H9 (cell line): Measurements from ENCODE around the gene FOSL2. TPM values are rescaled to one million over a fixed set of nuclear protein-coding genes. Genes with fewer than 3 reads are reported as not detected.

ENCODE experiments used
- DNase-seq: peaks from one replicate; pipeline ENCODE4 v3.0.0-alpha.2; 2017
- H2AFZ ChIP-seq: one replicate; pipeline ENCODE4 v1.6.1; 2013; ENCODE audit warnings: mild to moderate bottlenecking, low read length, control low read depth, moderate library complexity
- H2AK5ac ChIP-seq: 2 replicates; pipeline ENCODE4 v1.6.1; 2013; ENCODE audit warnings: low read length, control low read depth, mixed read lengths; ENCODE audit not compliant: insufficient read length
- H2BK120ac ChIP-seq: one replicate; pipeline ENCODE4 v1.6.1; 2013; ENCODE audit warnings: low read depth, mild to moderate bottlenecking, low read length, control low read depth, inconsistent platforms; ENCODE audit not compliant: poor library complexity, severe bottlenecking
- H2BK12ac ChIP-seq: 2 replicates; pipeline ENCODE4 v1.6.1; 2013; ENCODE audit warnings: low read length, control low read depth, mixed read lengths, low read depth; ENCODE audit not compliant: insufficient read length
- H2BK15ac ChIP-seq: 2 replicates; pipeline ENCODE4 v1.6.1; 2013; ENCODE audit warnings: low read depth, low read length, control low read depth
- H2BK20ac ChIP-seq: one replicate; pipeline ENCODE4 v1.6.1; 2013; ENCODE audit warnings: low read depth, mild to moderate bottlenecking, low read length, control low read depth, inconsistent platforms; ENCODE audit not compliant: poor library complexity, severe bottlenecking
- H2BK5ac ChIP-seq: 2 replicates; pipeline ENCODE4 v1.6.1; 2013; ENCODE audit warnings: low read length, control low read depth, mixed read lengths; ENCODE audit not compliant: insufficient read length
- H3K14ac ChIP-seq: 2 replicates; pipeline ENCODE4 v1.6.1; 2013; ENCODE audit warnings: low read length, control low read depth; ENCODE audit not compliant: insufficient read depth
- H3K18ac ChIP-seq: 2 replicates; pipeline ENCODE4 v1.6.1; 2013; ENCODE audit warnings: low read depth, mild to moderate bottlenecking, mixed read lengths, low read length, control low read depth; ENCODE audit not compliant: insufficient read length
- H3K23ac ChIP-seq: 2 replicates; pipeline ENCODE4 v1.6.1; 2013; ENCODE audit warnings: low read length, control low read depth, mixed read lengths, low read depth; ENCODE audit not compliant: insufficient read length
- H3K23me2 ChIP-seq: 2 replicates; pipeline ENCODE4 v1.6.1; 2013; ENCODE audit warnings: low read depth, mild to moderate bottlenecking, mixed read lengths, low read length, control low read depth; ENCODE audit not compliant: insufficient read length, poor library complexity, severe bottlenecking
- H3K27ac ChIP-seq: 2 replicates; pipeline ENCODE4 v1.5.1; 2013; ENCODE audit warnings: low read length, control low read depth, mixed read lengths, low read depth; ENCODE audit not compliant: insufficient read length
- H3K27me3 ChIP-seq: 2 replicates; pipeline ENCODE4 v1.6.1; 2013; ENCODE audit warnings: low read length, control low read depth, inconsistent platforms; ENCODE audit not compliant: insufficient read depth
- H3K4ac ChIP-seq: 2 replicates; pipeline ENCODE4 v1.6.1; 2013; ENCODE audit warnings: low read depth, mild to moderate bottlenecking, control low read depth, inconsistent platforms, low read length, moderate library complexity
- H3K4me1 ChIP-seq: 2 replicates; pipeline ENCODE4 v1.6.1; 2013; ENCODE audit warnings: low read length, control low read depth, inconsistent platforms; ENCODE audit not compliant: insufficient read depth
- H3K4me2 ChIP-seq: 2 replicates; pipeline ENCODE4 v1.6.1; 2013; ENCODE audit warnings: low read length, control low read depth, mixed read lengths; ENCODE audit not compliant: insufficient read length, insufficient read depth
- H3K56ac ChIP-seq: 2 replicates; pipeline ENCODE4 v1.6.1; 2013; ENCODE audit warnings: low read depth, mild to moderate bottlenecking, mixed read lengths, low read length, control low read depth; ENCODE audit not compliant: insufficient read length
- H3K79me1 ChIP-seq: 2 replicates; pipeline ENCODE4 v1.6.1; 2013; ENCODE audit warnings: low read depth, mild to moderate bottlenecking, moderate library complexity, low read length, control low read depth, inconsistent platforms; ENCODE audit not compliant: insufficient read depth, poor library complexity, severe bottlenecking
- H3K79me2 ChIP-seq: 2 replicates; pipeline ENCODE4 v1.6.1; 2013; ENCODE audit warnings: low read length, control low read depth, inconsistent platforms; ENCODE audit not compliant: insufficient read depth
- H3K9ac ChIP-seq: 2 replicates; pipeline ENCODE4 v1.6.1; 2013; ENCODE audit warnings: low read length, control low read depth, mixed read lengths; ENCODE audit not compliant: insufficient read length; ENCODE audit errors: extremely low read depth
- H3K9me3 ChIP-seq: one replicate; pipeline ENCODE4 v1.6.1; 2013; ENCODE audit warnings: low read depth, low read length, inconsistent platforms; ENCODE audit not compliant: control insufficient read depth
- H3T11ph ChIP-seq: one replicate; pipeline ENCODE4 v1.6.1; 2013; ENCODE audit warnings: mild to moderate bottlenecking, low read length, control low read depth, inconsistent platforms
- H4K20me1 ChIP-seq: one replicate; pipeline ENCODE4 v1.6.1; 2013; ENCODE audit not compliant: control insufficient read depth, insufficient read length, insufficient read depth
- H4K5ac ChIP-seq: 2 replicates; pipeline ENCODE4 v1.6.1; 2013; ENCODE audit warnings: low read depth, mild to moderate bottlenecking, mixed read lengths, low read length, control low read depth; ENCODE audit not compliant: insufficient read length
- H4K8ac ChIP-seq: replicated peaks from 2 replicates; pipeline ENCODE4 v1.6.1; 2013; ENCODE audit warnings: low read length, control low read depth, mixed read lengths, low read depth; ENCODE audit not compliant: insufficient read length
- H4K91ac ChIP-seq: 2 replicates; pipeline ENCODE4 v1.6.1; 2013; ENCODE audit warnings: low read depth, mild to moderate bottlenecking, moderate library complexity, mixed read lengths, low read length, control low read depth; ENCODE audit not compliant: insufficient read length
- H3K27ac Mint-ChIP-seq, 3 experiments: 2 replicates in 2 of 3; 3 replicates in 1 of 3; pipeline ENCODE4 v1.8.0; 2020 to 2021; ENCODE audit warnings: mixed read lengths in 3 of 3, mild to moderate bottlenecking in 1 of 3, moderate library complexity in 1 of 3
- H3K27me3 Mint-ChIP-seq: 2 replicates; pipeline ENCODE4 v1.8.0; 2021; ENCODE audit warnings: low read depth, mild to moderate bottlenecking, moderate library complexity, mixed read lengths
- H3K36me3 Mint-ChIP-seq, 3 experiments: 2 replicates in 2 of 3; 3 replicates in 1 of 3; pipeline ENCODE4 v1.8.0; 2020 to 2021; ENCODE audit warnings: low read depth in 3 of 3, mixed read lengths in 3 of 3; ENCODE audit not compliant: insufficient read depth in 1 of 3
- H3K4me1 Mint-ChIP-seq, 2 experiments: 2 replicates each; pipeline ENCODE4 v1.8.0; 2020; ENCODE audit warnings: mixed read lengths in 2 of 2
- H3K4me3 Mint-ChIP-seq, 2 experiments: 2 replicates in 1 of 2; 3 replicates in 1 of 2; pipeline ENCODE4 v1.8.0; 2020 to 2021; ENCODE audit warnings: mild to moderate bottlenecking in 2 of 2, mixed read lengths in 2 of 2, moderate library complexity in 1 of 2
- H3K9me3 Mint-ChIP-seq, 2 experiments: 2 replicates in 1 of 2; 3 replicates in 1 of 2; pipeline ENCODE4 v1.8.0; 2020; ENCODE audit warnings: mild to moderate bottlenecking in 2 of 2, mixed read lengths in 2 of 2, moderate library complexity in 1 of 2
- WGBS: extraction: QIAGEN DNeasy Blood & Tissue Kit; methylation state at CpG from one replicate; pipeline ENCODE4 v1.1.7; 2013; ENCODE audit warnings: missing lambda C conversion rate, low lambda C conversion rate, mixed read lengths; ENCODE audit not compliant: insufficient read length; ENCODE audit errors: extremely low coverage; 5-methylcytosine and 5-hydroxymethylcytosine counted together
- total RNA-seq: library from RNA; stranded (reverse); gene quantifications from 2 replicates; pipeline ENCODE4 v1.2.1, GENCODE V29; 2021
- TF ChIP-seq, protein P1 (sequence below): fragments of 200-600 bp; sonication (generic); conservative IDR thresholded peaks from 3 replicates; pipeline ENCODE4 v1.8.0; 2021; ENCODE audit warnings: antibody characterized with exemption, mild to moderate bottlenecking

The FOSL2 gene
- total RNA-seq, 1 experiment from 2014 or later: 7.4 TPM

DNA sequence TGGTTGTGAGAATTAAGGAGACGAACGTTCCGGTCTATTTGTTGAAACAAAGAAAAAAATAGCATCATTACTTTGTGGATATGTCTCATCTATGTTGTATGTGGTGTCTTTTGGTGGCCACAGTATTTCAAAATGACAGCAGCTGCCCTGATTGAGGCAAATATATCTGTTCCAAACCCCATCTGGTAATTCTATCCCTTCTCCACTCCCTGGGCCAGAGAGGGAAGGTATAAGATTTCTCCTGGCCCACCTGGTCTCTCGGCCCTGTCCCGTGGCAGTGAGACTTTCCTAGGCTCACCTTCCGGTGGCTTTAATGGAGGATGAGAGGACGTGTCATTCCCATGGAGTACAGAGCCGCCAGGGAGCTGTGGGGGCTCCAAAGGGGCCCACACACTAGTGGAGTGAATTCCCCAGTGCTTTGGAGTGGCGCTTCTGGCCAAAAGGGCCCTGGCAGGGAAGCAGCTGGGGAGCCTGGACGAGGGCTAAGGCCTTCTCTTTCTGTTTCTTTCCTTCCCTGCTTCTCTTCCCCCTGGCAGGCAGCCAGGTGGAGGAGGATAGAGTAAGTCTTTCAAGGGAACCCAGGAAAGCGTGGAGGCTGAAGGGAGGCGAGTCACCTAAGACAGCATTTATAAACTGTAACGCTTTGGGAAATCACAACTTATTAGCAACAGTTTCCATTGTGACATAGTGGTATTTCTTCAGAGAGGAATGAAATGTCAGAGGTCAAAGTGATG lies 5.6 kb downstream of the FOSL2 start:
- H3K27ac ChIP-seq: no peak overlapping the region
- Mint-ChIP-seq H3K36me3 (no peaks in the 10 kb centered on the region), H3K4me1 (peaks cover 17 to 20% of the 10 kb centered on the region in 2 experiments), H3K27me3 (peaks cover under 1% of the 10 kb centered on the region; the same call in 1 of the 2 replicates), H3K27ac (no peak overlapping the region), H3K9me3 (no peaks in the 10 kb centered on the region), H3K4me3 (no peak overlapping the region)
- H3K23ac ChIP-seq: no peak overlapping the region
- no peak overlapping the region for H4K91ac ChIP-seq
- DNase-seq: no peak
- H3K23me2 ChIP-seq: peaks cover 5% of the 10 kb centered on the region
- H3K56ac ChIP-seq: no peak overlapping the region
- no peak overlapping the region for H3K9ac ChIP-seq
- peaks cover 17% of the 10 kb centered on the region; the same call in 1 of the 2 replicates for H3K27me3 ChIP-seq
- H2BK120ac ChIP-seq: no peak overlapping the region
- no peak overlapping the region for H3K4me2 ChIP-seq
- H2AK5ac ChIP-seq: no peak overlapping the region
- H2BK5ac ChIP-seq: no peak overlapping the region
- no peaks in the 10 kb centered on the region for H4K20me1 ChIP-seq
- H3K14ac ChIP-seq: no peak overlapping the region
- no peaks in the 10 kb centered on the region for H3K79me2 ChIP-seq
- H4K5ac ChIP-seq: no peak overlapping the region
- no peaks in the 10 kb centered on the region for H3K79me1 ChIP-seq
- no peak overlapping the region for H2BK12ac ChIP-seq
- no peak overlapping the region for H3K18ac ChIP-seq
- TF ChIP-seq, protein P1, sequence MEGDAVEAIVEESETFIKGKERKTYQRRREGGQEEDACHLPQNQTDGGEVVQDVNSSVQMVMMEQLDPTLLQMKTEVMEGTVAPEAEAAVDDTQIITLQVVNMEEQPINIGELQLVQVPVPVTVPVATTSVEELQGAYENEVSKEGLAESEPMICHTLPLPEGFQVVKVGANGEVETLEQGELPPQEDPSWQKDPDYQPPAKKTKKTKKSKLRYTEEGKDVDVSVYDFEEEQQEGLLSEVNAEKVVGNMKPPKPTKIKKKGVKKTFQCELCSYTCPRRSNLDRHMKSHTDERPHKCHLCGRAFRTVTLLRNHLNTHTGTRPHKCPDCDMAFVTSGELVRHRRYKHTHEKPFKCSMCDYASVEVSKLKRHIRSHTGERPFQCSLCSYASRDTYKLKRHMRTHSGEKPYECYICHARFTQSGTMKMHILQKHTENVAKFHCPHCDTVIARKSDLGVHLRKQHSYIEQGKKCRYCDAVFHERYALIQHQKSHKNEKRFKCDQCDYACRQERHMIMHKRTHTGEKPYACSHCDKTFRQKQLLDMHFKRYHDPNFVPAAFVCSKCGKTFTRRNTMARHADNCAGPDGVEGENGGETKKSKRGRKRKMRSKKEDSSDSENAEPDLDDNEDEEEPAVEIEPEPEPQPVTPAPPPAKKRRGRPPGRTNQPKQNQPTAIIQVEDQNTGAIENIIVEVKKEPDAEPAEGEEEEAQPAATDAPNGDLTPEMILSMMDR: no peak
- WGBS: no CpG with 5 or more reads among the region's 13 CpGs
- H3K9me3 ChIP-seq: no peaks in the 10 kb centered on the region
- H2AFZ ChIP-seq: no peak overlapping the region
- H3K4me1 ChIP-seq: no peaks in the 10 kb centered on the region
- H2BK15ac ChIP-seq: no peak overlapping the region
- H3T11ph ChIP-seq: no peak overlapping the region
- H3K4ac ChIP-seq: no peak overlapping the region
- no peak overlapping the region for H2BK20ac ChIP-seq
- no peak overlapping the region for H4K8ac ChIP-seq
